Neural cell (in vitro differentiated cells): Measurements from ENCODE around the gene FARP1.

ENCODE experiments used
- MXI1 ChIP-seq: fragments of 450-650 bp; conservative IDR thresholded peaks from 2 replicates; pipeline ENCODE4 v1.6.1; 2014; ENCODE audit warnings: antibody characterized with exemption, mild to moderate bottlenecking; ENCODE audit not compliant: poor library complexity, severe bottlenecking
- POLR2AphosphoS5 ChIP-seq: IDR thresholded peaks from 2 replicates; pipeline ENCODE4 v1.6.1; 2012
- TF ChIP-seq, protein P1 (sequence below): fragments of 450-650 bp; IDR thresholded peaks from 2 replicates; pipeline ENCODE4 v1.5.1; 2014; ENCODE audit warnings: antibody characterized with exemption, mild to moderate bottlenecking, moderate library complexity; ENCODE audit not compliant: poor library complexity, severe bottlenecking

DNA sequence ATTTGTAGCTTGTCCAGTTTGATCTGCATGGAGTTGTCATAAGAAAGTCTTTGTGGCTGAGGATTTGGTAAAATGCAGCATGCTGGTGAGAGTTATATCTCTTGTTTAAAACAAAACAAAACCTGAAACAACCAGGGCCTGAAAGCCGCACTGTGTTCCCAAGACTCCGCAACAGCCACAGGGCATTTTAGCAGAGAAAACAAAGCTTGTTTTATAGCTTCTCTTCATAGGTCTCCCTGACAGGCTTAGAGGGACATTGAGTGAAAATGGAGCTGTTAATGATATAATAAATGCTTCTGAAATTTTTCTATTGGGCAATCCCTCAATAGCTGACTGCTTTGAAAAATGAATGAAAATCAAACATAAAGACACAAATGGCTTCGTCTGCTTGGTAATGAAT lies 182.8 kb downstream of the FARP1 start:
- TF ChIP-seq, protein P1, sequence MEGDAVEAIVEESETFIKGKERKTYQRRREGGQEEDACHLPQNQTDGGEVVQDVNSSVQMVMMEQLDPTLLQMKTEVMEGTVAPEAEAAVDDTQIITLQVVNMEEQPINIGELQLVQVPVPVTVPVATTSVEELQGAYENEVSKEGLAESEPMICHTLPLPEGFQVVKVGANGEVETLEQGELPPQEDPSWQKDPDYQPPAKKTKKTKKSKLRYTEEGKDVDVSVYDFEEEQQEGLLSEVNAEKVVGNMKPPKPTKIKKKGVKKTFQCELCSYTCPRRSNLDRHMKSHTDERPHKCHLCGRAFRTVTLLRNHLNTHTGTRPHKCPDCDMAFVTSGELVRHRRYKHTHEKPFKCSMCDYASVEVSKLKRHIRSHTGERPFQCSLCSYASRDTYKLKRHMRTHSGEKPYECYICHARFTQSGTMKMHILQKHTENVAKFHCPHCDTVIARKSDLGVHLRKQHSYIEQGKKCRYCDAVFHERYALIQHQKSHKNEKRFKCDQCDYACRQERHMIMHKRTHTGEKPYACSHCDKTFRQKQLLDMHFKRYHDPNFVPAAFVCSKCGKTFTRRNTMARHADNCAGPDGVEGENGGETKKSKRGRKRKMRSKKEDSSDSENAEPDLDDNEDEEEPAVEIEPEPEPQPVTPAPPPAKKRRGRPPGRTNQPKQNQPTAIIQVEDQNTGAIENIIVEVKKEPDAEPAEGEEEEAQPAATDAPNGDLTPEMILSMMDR: no peak
- no peak for TF ChIP-seq POLR2AphosphoS5
- no peak for TF ChIP-seq MXI1
